HCT116 (cell line): ENCODE results near the gene PTPRF. TPM values are rescaled to one million over a fixed set of nuclear protein-coding genes. Genes with fewer than 3 reads are reported as not detected.

ENCODE experiments used
- ATAC-seq: fragments of 200-7000 bp; cut with Tn5 transposase; 2 replicates; pipeline ENCODE4 v1.9.1; 2020; ENCODE audit warnings: mild to moderate bottlenecking, moderate library complexity
- BruUV-seq: library from RNA; stranded (reverse); fragments of 400-500 nt; replicated peaks from 2 replicates; lab custom pipeline; 2021; lab: Mats Ljungman, UMichigan
- CTCF ChIA-PET: fragments of 300-600 bp; sonication (Branson Sonifier 250); formaldehyde crosslinking; loops from one replicate; lab custom pipeline; 2021; ENCODE audit warnings: antibody characterized with exemption; lab: Charles Lee
- POLR2A ChIA-PET: fragments of 300-600, 350-600 bp; sonication (Branson Sonifier 250); formaldehyde crosslinking; loops from one replicate; lab custom pipeline; 2021; ENCODE audit warnings: antibody characterized with exemption; lab: Charles Lee
- RAD21 ChIA-PET, 2 experiments: fragments of 300-600 bp; sonication (Branson Sonifier 250); formaldehyde crosslinking; loops; one replicate each; lab custom pipeline; 2023; ENCODE audit warnings: low total read pairs in 2 of 2; ENCODE audit not compliant: uncharacterized antibody in 2 of 2, unreplicated experiment in 2 of 2, low non-redundant PET in 1 of 2; lab: Charles Lee
- DNase-seq: peaks from one replicate; pipeline ENCODE4 v3.0.0-alpha.2; 2010; ENCODE audit warnings: low read depth, low spot score
- H2AFZ ChIP-seq: fragments of 200-600 bp; shearing (Covaris generic), sonication (generic); 2 replicates; pipeline ENCODE4 v1.6.1; 2017; ENCODE audit warnings: low read depth, mixed run types, mixed read lengths, antibody characterized with exemption, low read length; ENCODE audit not compliant: poor library complexity, severe bottlenecking
- H3K27ac ChIP-seq: 2 replicates; pipeline ENCODE4 v1.5.1; 2012; ENCODE audit warnings: low read depth, low read length
- H3K27me3 ChIP-seq: fragments of 200-600 bp; sonication (generic); 2 replicates; pipeline ENCODE4 v1.6.1; 2016; ENCODE audit warnings: mixed run types, low read length, mixed read lengths; ENCODE audit not compliant: insufficient read depth
- H3K36me3 ChIP-seq, 2 experiments: fragments of 200-500 bp in 1 of 2; fragments of 200-600 bp in 1 of 2; sonication (Bioruptor generic) in 1 of 2; sonication (generic) in 1 of 2; 2 replicates each; pipeline versions ENCODE4 v1.5.1 to v1.6.1; 2014 to 2016; ENCODE audit warnings: low read length in 2 of 2, inconsistent platforms in 1 of 2, mixed read lengths in 1 of 2, mixed run types in 1 of 2; ENCODE audit not compliant: insufficient read depth in 2 of 2, control insufficient read depth in 1 of 2
- H3K4me1 ChIP-seq, 2 experiments: fragments of 200-600 bp in 1 of 2; sonication (generic) in 1 of 2; 2 replicates each; pipeline versions ENCODE4 v1.5.1 to v1.6.1; 2012 to 2017; ENCODE audit warnings: low read length in 2 of 2, inconsistent platforms in 1 of 2, mild to moderate bottlenecking in 1 of 2, mixed read lengths in 1 of 2, mixed run types in 1 of 2, moderate library complexity in 1 of 2; ENCODE audit not compliant: insufficient read depth in 2 of 2, control insufficient read depth in 1 of 2
- H3K4me2 ChIP-seq: fragments of 200-600 bp; sonication (generic); 2 replicates; pipeline ENCODE4 v1.6.1; 2017; ENCODE audit warnings: mixed run types, low read length, mixed read lengths
- H3K4me3 ChIP-seq, 2 experiments: fragments of 200-600 bp in 1 of 2; sonication (generic) in 1 of 2; replicated peaks in 1 of 2; 2 replicates each; pipeline ENCODE4 v1.5.1; 2011 to 2016; ENCODE audit warnings: low read length in 2 of 2, control low read depth in 1 of 2, low read depth in 1 of 2, mild to moderate bottlenecking in 1 of 2, mixed read lengths in 1 of 2, mixed run types in 1 of 2
- H3K79me2 ChIP-seq: fragments of 200-600 bp; sonication (generic); 2 replicates; pipeline ENCODE4 v1.6.1; 2017; ENCODE audit warnings: mild to moderate bottlenecking, mixed run types, low read length, moderate library complexity, mixed read lengths; ENCODE audit not compliant: insufficient read depth
- H3K9ac ChIP-seq: fragments of 200-600 bp; sonication (generic); 2 replicates; pipeline ENCODE4 v1.6.1; 2016; ENCODE audit warnings: low read length, mixed read lengths
- H3K9me2 ChIP-seq: fragments of 200-600 bp; sonication (generic), shearing (Covaris generic); 2 replicates; pipeline ENCODE4 v1.6.1; 2017; ENCODE audit warnings: mixed run types, mild to moderate bottlenecking, moderate library complexity; ENCODE audit not compliant: insufficient read depth
- H3K9me3 ChIP-seq, 2 experiments: fragments of 200-500 bp in 1 of 2; fragments of 200-600 bp in 1 of 2; sonication (Bioruptor generic) in 1 of 2; sonication (generic) in 1 of 2; 2 replicates each; pipeline ENCODE4 v1.6.1; 2014 to 2017; ENCODE audit warnings: low read length in 2 of 2, mixed read lengths in 2 of 2, inconsistent platforms in 1 of 2, low read depth in 1 of 2, mild to moderate bottlenecking in 1 of 2, mixed run types in 1 of 2, moderate library complexity in 1 of 2; ENCODE audit not compliant: control insufficient read depth in 1 of 2, insufficient read depth in 1 of 2
- H4K20me1 ChIP-seq: fragments of 200-600 bp; sonication (generic), shearing (Covaris generic); 2 replicates; pipeline ENCODE4 v1.6.1; 2017; ENCODE audit warnings: mixed run types, mild to moderate bottlenecking, moderate library complexity; ENCODE audit not compliant: insufficient read depth
- CEBPB ChIP-seq: IDR thresholded peaks from 2 replicates; pipeline ENCODE4 v1.6.1; 2012; ENCODE audit warnings: low read depth
- ELF1 ChIP-seq: IDR thresholded peaks from 2 replicates; pipeline ENCODE4 v1.6.1; 2012; ENCODE audit warnings: low read depth, borderline replicate concordance
- EZH2 ChIP-seq: fragments of 200-600 bp; sonication (generic); IDR thresholded peaks from 2 replicates; pipeline ENCODE4 v1.6.1; 2017; ENCODE audit warnings: antibody characterized with exemption, mixed run types
- MAX ChIP-seq: IDR thresholded peaks from 2 replicates; pipeline ENCODE4 v1.6.1; 2012
- RAD21 ChIP-seq: IDR thresholded peaks from 2 replicates; pipeline ENCODE4 v1.6.1; 2012; ENCODE audit warnings: low read depth, mild to moderate bottlenecking
- REST ChIP-seq: IDR thresholded peaks from 2 replicates; pipeline ENCODE4 v1.6.1; 2012; ENCODE audit warnings: low read depth
- SIN3A ChIP-seq: IDR thresholded peaks from 2 replicates; pipeline ENCODE4 v1.6.1; 2012; ENCODE audit warnings: low read depth
- SP1 ChIP-seq: IDR thresholded peaks from 2 replicates; pipeline ENCODE4 v1.6.1; 2012; ENCODE audit warnings: low read depth
- SRF ChIP-seq: IDR thresholded peaks from 2 replicates; pipeline ENCODE4 v1.6.1; 2012; ENCODE audit warnings: low read depth
- TCF7L2 ChIP-seq: IDR thresholded peaks from 2 replicates; pipeline ENCODE4 v1.7.0; 2011; ENCODE audit warnings: borderline replicate concordance, inconsistent platforms; ENCODE audit not compliant: insufficient read depth, insufficient read length; ENCODE audit errors: extremely low read depth
- YY1 ChIP-seq: IDR thresholded peaks from 2 replicates; pipeline ENCODE4 v1.6.1; 2011; ENCODE audit warnings: low read length, low read depth, moderate library complexity, mild to moderate bottlenecking; ENCODE audit not compliant: insufficient replicate concordance; ENCODE audit errors: extremely low read depth
- ZBTB33 ChIP-seq: IDR thresholded peaks from 2 replicates; pipeline ENCODE4 v1.6.1; 2011; ENCODE audit warnings: mild to moderate bottlenecking, low read length, moderate library complexity; ENCODE audit not compliant: insufficient replicate concordance; ENCODE audit errors: extremely low read depth
- ZFX ChIP-seq: fragments of 450-650 bp; IDR thresholded peaks from 2 replicates; pipeline ENCODE4 v1.6.1; 2017
- ZNF274 ChIP-seq: fragments of 200-500 bp; sonication (Bioruptor generic); IDR thresholded peaks from 2 replicates; pipeline ENCODE4 v1.6.1; 2014; ENCODE audit warnings: mild to moderate bottlenecking, low read depth, low read length, inconsistent platforms
- intact Hi-C: fragments of 100-400 bp; cut with micrococcal nuclease; formaldehyde crosslinking; loops from 2 replicates; pipeline ENCODE4 v1.10.0; 2022
- total RNA-seq: library from RNA; stranded (reverse); gene quantifications from one replicate; pipeline ENCODE4 v1.2.1, GENCODE V29; 2021; ENCODE audit not compliant: unreplicated experiment
- TF ChIP-seq, protein P1 (sequence below): IDR thresholded peaks from 2 replicates; pipeline ENCODE4 v1.6.1; 2012
- TF ChIP-seq, protein P2 (sequence below), 3 experiments: fragments of 200-600 bp in 1 of 3; sonication (generic) in 1 of 3; IDR thresholded peaks in 2 of 3; conservative IDR thresholded peaks in 1 of 3; 2 replicates each; pipeline ENCODE4 v1.5.1; 2012 to 2017; ENCODE audit warnings: low read depth in 2 of 3, low read length in 2 of 3, antibody characterized with exemption in 1 of 3, borderline replicate concordance in 1 of 3, control low read depth in 1 of 3, mild to moderate bottlenecking in 1 of 3, mixed read lengths in 1 of 3, mixed run types in 1 of 3, moderate library complexity in 1 of 3; ENCODE audit not compliant: insufficient read depth in 1 of 3

PTPRF gene
- total RNA-seq, 1 experiment from 2014 or later, result 224 TPM

DNA sequence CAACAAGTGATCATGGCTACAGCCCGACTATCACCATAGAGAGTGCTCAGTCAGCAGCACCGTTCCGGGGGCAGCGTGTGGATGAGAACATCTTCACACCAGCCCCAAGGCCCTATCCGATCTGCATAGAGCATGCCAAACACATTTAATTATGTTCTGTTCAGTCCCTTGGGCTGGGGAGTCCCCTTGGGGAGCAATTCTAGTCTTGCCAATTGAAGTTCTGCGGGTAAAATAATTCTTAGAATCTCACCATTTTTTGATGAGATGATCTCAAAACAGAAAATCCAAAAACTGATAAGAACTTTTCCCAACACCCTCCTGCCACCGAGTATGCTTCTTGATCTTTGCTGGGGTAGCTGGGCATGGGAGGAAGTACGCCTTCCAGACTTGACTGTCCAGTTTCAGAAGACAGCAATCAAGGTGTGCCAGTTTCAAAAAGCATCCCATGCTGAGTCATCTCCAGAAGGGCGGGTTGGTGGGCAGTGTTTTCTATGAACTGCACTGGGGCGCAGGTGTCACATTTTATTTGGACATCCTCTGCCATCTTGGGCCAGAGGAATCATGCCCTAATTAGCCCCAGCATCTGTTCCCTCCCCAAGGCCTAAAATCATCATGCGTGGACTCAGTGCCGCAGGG, 20.8 kb upstream of the PTPRF start (continued):
- TF ChIP-seq YY1 (no peak), ELF1 (no peak)

GRCh38 chr1:43510621-43511020, 20.1 kb upstream of the PTPRF start:
- no peaks in the 10 kb centered on the region for H3K36me3 ChIP-seq

More at GRCh38 chr1:43510621-43511020, 20.1 kb upstream of the PTPRF start:
- Histone ChIP-seq H3K27me3 (no peaks in the 10 kb centered on the region), H2AFZ (no peak overlapping the region), H3K27ac (no peak overlapping the region)
- no peak for DNase-seq
- CTCF ChIA-PET, result no interaction called here
- no peak for TF ChIP-seq SIN3A
- TF ChIP-seq ZFX, result no peak
- TF ChIP-seq, protein P1, sequence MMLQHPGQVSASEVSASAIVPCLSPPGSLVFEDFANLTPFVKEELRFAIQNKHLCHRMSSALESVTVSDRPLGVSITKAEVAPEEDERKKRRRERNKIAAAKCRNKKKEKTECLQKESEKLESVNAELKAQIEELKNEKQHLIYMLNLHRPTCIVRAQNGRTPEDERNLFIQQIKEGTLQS, result no peak
- no peak for TF ChIP-seq RAD21
- TF ChIP-seq SP1, result no peak
- TF ChIP-seq EZH2, result no peak
- no peak for TF ChIP-seq ELF1
- no peak for TF ChIP-seq TCF7L2
- no peak for TF ChIP-seq YY1
- TF ChIP-seq REST, result no peak
- no peak for TF ChIP-seq SRF
- no peak for TF ChIP-seq CEBPB
- TF ChIP-seq ZBTB33, result no peak
- TF ChIP-seq, protein P2, sequence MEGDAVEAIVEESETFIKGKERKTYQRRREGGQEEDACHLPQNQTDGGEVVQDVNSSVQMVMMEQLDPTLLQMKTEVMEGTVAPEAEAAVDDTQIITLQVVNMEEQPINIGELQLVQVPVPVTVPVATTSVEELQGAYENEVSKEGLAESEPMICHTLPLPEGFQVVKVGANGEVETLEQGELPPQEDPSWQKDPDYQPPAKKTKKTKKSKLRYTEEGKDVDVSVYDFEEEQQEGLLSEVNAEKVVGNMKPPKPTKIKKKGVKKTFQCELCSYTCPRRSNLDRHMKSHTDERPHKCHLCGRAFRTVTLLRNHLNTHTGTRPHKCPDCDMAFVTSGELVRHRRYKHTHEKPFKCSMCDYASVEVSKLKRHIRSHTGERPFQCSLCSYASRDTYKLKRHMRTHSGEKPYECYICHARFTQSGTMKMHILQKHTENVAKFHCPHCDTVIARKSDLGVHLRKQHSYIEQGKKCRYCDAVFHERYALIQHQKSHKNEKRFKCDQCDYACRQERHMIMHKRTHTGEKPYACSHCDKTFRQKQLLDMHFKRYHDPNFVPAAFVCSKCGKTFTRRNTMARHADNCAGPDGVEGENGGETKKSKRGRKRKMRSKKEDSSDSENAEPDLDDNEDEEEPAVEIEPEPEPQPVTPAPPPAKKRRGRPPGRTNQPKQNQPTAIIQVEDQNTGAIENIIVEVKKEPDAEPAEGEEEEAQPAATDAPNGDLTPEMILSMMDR (IDR thresholded peaks at IDR 0.05 in 2 of 3, conservative IDR thresholded peaks at IDR 0.05 in 1 of 3; ENCODE audit: borderline replicate concordance in 1 of 3, insufficient read depth in 1 of 3, low read depth in 2 of 3, low read length in 2 of 3), result no peak
- TF ChIP-seq MAX, result no peak
- TF ChIP-seq ZNF274, result no peak
- TF ChIP-seq, all 23 proteins: peak for 0
- H3K9me3 ChIP-seq, result no peaks in the 10 kb centered on the region
- no peak overlapping the region for H3K9ac ChIP-seq
- ChIA-PET POLR2A (no interaction called here), RAD21 (no interaction called here)
- H3K4me2 ChIP-seq, result peak overlapping the region; percentile 56; the same call in 1 of the 2 replicates
- ATAC-seq, result no peak
- no peaks in the 10 kb centered on the region for H3K79me2 ChIP-seq
- intact Hi-C loops, result no loop called here
- no TSS peak for BruUV-seq
- H3K4me3 ChIP-seq, result no peak overlapping the region
- peaks cover 9 to 23% of the 10 kb centered on the region in 2 experiments; a peak in 3 of 4 replicates for H3K4me1 ChIP-seq
- no peaks in the 10 kb centered on the region for H4K20me1 ChIP-seq
- no peaks in the 10 kb centered on the region for H3K9me2 ChIP-seq
